Gastrocnemius medialis (tissue), 4 donors: ENCODE results near the gene CNTNAP3B.
"Not testable (repeated sequence)": the region's sequence is repeated elsewhere in the genome, so short reads cannot be mapped to it uniquely, and the experiment has no call there.

Experiments
- POLR2A ChIP-seq, 2 donors: fragments of 450-650 bp; IDR thresholded peaks; one replicate each; pipeline ENCODE4 v1.6.1; 2017; ENCODE audit warnings: antibody characterized with exemption in 2 of 2, mild to moderate bottlenecking in 2 of 2, moderate library complexity in 2 of 2
- TF ChIP-seq, protein P1 (sequence below), 5 experiments: fragments of 450-650 bp in 3 of 5; fragments of 200-600 bp in 2 of 5; sonication (generic) in 2 of 5; IDR thresholded peaks in 4 of 5; conservative IDR thresholded peaks in 1 of 5; 1 replicate in 4 of 5; 2 replicates in 1 of 5; pipeline ENCODE4 v1.5.1; 2016 to 2019; ENCODE audit warnings: antibody characterized with exemption in 5 of 5, mild to moderate bottlenecking in 3 of 5, moderate library complexity in 3 of 5

- TF ChIP-seq, protein P1, sequence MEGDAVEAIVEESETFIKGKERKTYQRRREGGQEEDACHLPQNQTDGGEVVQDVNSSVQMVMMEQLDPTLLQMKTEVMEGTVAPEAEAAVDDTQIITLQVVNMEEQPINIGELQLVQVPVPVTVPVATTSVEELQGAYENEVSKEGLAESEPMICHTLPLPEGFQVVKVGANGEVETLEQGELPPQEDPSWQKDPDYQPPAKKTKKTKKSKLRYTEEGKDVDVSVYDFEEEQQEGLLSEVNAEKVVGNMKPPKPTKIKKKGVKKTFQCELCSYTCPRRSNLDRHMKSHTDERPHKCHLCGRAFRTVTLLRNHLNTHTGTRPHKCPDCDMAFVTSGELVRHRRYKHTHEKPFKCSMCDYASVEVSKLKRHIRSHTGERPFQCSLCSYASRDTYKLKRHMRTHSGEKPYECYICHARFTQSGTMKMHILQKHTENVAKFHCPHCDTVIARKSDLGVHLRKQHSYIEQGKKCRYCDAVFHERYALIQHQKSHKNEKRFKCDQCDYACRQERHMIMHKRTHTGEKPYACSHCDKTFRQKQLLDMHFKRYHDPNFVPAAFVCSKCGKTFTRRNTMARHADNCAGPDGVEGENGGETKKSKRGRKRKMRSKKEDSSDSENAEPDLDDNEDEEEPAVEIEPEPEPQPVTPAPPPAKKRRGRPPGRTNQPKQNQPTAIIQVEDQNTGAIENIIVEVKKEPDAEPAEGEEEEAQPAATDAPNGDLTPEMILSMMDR (IDR thresholded peaks at IDR 0.05 in 4 of 5, conservative IDR thresholded peaks at IDR 0.05 in 1 of 5): not testable (repeated sequence)
- not testable (repeated sequence) for TF ChIP-seq POLR2A (IDR thresholded peaks at IDR 0.05)
These were observed 95.7 kb downstream of the CNTNAP3B start for GRCh38 chr9:42033541-42033940.
